Endometrium (tissue), 2 donors: Measurements from ENCODE around the gene MTFP1.
"Not testable (repeated sequence)": the region's sequence is repeated elsewhere in the genome, so short reads cannot be mapped to it uniquely, and the experiment has no call there.

Source experiments
- FAIRE-seq: peaks from 2 replicates; lab custom pipeline; 2012; peaks lifted over from hg19 to GRCh38; lab: Jason Lieb, UNC
- donor health status: control.
- donor health status: control.

Gene MTFP1

GRCh38 chr22:30426388-30427353 lies 1.1 kb downstream of the MTFP1 start:
- no peak for FAIRE-seq

GRCh38 chr22:30427871-30428270 lies 2.3 kb downstream of the MTFP1 start:
- FAIRE-seq = no peak

GRCh38 chr22:30429887-30430286 lies 4.3 kb downstream of the MTFP1 start:
- no peak for FAIRE-seq

GRCh38 chr22:30430933-30431332 lies 5.4 kb downstream of the MTFP1 start:
- FAIRE-seq = no peak

- FAIRE-seq = no peak
Measured at GRCh38 chr22:30432096-30432495, 6.5 kb downstream of the MTFP1 start.

- no peak for FAIRE-seq
Measured at GRCh38 chr22:30432520-30432919, 7.0 kb downstream of the MTFP1 start.

- no peak for FAIRE-seq
Measured at GRCh38 chr22:30433227-30433626, 7.7 kb downstream of the MTFP1 start.

- no peak for FAIRE-seq
Measured at GRCh38 chr22:30433773-30434172, 8.2 kb downstream of the MTFP1 start.

GRCh38 chr22:30434843-30435242 lies 9.3 kb downstream of the MTFP1 start:
- FAIRE-seq = no peak

GRCh38 chr22:30435674-30436126 lies 10.1 kb downstream of the MTFP1 start:
- no peak for FAIRE-seq

GRCh38 chr22:30436196-30436595 lies 10.6 kb downstream of the MTFP1 start:
- no peak for FAIRE-seq

- FAIRE-seq = no peak
Measured at GRCh38 chr22:30438559-30438958, 13.0 kb downstream of the MTFP1 start.

- no peak for FAIRE-seq
Measured at GRCh38 chr22:30439226-30439625, 13.7 kb downstream of the MTFP1 start.

- FAIRE-seq = no peak
Measured at GRCh38 chr22:30439836-30440235, 14.3 kb downstream of the MTFP1 start.

- no peak for FAIRE-seq
Measured at GRCh38 chr22:30441088-30441487, 15.5 kb downstream of the MTFP1 start.

- FAIRE-seq = no peak
Measured at GRCh38 chr22:30444632-30445437, 19.3 kb downstream of the MTFP1 start.

- no peak for FAIRE-seq
Measured at GRCh38 chr22:30445438-30446145, 20.0 kb downstream of the MTFP1 start.

- no peak for FAIRE-seq
Measured at GRCh38 chr22:30447656-30448055, 22.1 kb downstream of the MTFP1 start.

GRCh38 chr22:30451488-30451887 lies 25.9 kb downstream of the MTFP1 start:
- not testable (repeated sequence) for FAIRE-seq

- no peak for FAIRE-seq
Measured at GRCh38 chr22:30452861-30453260, 27.3 kb downstream of the MTFP1 start.

GRCh38 chr22:30453731-30454510 lies 28.4 kb downstream of the MTFP1 start:
- no peak for FAIRE-seq
